HEK293T (cell line): ENCODE measurements around the gene SMURF1.

Experiments
- ARNT ChIP-seq: fragments of 450-650 bp; IDR thresholded peaks from 2 replicates; pipeline ENCODE4 v1.6.1; 2017; ENCODE audit warnings: mild to moderate bottlenecking
- BHLHE40 ChIP-seq: fragments of 450-650 bp; IDR thresholded peaks from 2 replicates; pipeline ENCODE4 v1.6.1; 2016; ENCODE audit warnings: mild to moderate bottlenecking, moderate library complexity, borderline replicate concordance
- ELF4 ChIP-seq: fragments of 450-650 bp; IDR thresholded peaks from 2 replicates; pipeline ENCODE4 v1.6.1; 2017; ENCODE audit warnings: antibody characterized with exemption
- FOXA1 ChIP-seq: fragments of 450-650 bp; IDR thresholded peaks from 2 replicates; pipeline ENCODE4 v1.6.1; 2016; ENCODE audit warnings: mild to moderate bottlenecking
- FOXK2 ChIP-seq: fragments of 450-650 bp; IDR thresholded peaks from 2 replicates; pipeline ENCODE4 v1.6.1; 2016; ENCODE audit warnings: mild to moderate bottlenecking
- FOXM1 ChIP-seq: fragments of 450-650 bp; IDR thresholded peaks from 2 replicates; pipeline ENCODE4 v1.6.1; 2017; ENCODE audit warnings: mild to moderate bottlenecking, borderline replicate concordance
- HDGF ChIP-seq: fragments of 450-650 bp; IDR thresholded peaks from 2 replicates; pipeline ENCODE4 v1.6.1; 2017; ENCODE audit warnings: antibody characterized with exemption, borderline replicate concordance
- NFRKB ChIP-seq: fragments of 450-650 bp; IDR thresholded peaks from 2 replicates; pipeline ENCODE4 v1.6.1; 2016; ENCODE audit warnings: mild to moderate bottlenecking, moderate library complexity
- SP1 ChIP-seq: fragments of 450-650 bp; IDR thresholded peaks from 2 replicates; pipeline ENCODE4 v1.6.1; 2017
- TARDBP ChIP-seq: fragments of 450-650 bp; IDR thresholded peaks from 2 replicates; pipeline ENCODE4 v1.6.1; 2016
- ZNF384 ChIP-seq: fragments of 450-650 bp; IDR thresholded peaks from 2 replicates; pipeline ENCODE4 v1.6.1; 2016
- TF ChIP-seq, protein P1 (sequence below): fragments of 450-650 bp; IDR thresholded peaks from 2 replicates; pipeline ENCODE4 v1.6.1; 2016

DNA sequence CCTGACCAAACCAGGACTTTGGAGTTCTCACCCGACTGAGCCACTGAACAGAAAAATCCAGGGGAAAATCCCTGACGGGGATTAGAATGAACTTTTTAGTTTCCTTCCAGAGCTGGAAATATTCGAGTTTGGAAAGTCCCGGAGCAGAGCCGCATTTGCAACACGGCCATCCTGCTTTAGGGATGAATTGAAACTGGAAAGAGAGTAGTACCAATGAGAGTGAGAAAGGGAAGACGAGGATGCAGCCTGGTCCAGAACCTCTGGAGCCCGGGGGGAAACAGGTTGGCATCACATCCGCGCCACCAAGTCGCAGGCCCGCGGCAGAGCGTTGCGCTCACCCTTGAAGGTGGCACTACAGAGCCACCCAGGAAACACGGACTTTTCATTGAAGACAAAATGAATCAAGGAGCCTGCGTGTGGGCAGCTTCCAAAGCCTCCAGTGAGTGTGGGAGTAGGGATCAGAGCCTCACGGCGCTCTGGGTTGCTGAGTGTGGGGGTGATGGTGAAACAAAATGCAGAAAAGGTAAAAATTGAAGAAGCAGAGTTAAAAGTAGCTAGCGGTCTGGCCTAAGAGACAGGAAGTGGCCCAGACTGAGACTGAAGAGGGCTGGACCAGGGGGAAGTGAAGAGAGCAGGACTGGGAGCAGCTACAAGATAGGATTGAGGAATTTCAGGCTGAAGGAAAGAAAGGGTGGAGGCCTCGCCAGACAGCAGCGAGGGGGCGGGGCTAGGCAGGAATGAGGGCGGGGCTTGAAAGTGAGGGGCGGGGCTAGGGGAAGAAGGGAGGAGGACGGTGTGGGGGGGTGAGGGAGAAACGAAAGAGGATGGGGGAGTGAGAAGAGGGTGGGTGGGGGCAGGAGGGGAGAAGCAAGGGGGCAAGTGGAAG is 1.8 kb downstream of the SMURF1 start:
- TF ChIP-seq, protein P1, sequence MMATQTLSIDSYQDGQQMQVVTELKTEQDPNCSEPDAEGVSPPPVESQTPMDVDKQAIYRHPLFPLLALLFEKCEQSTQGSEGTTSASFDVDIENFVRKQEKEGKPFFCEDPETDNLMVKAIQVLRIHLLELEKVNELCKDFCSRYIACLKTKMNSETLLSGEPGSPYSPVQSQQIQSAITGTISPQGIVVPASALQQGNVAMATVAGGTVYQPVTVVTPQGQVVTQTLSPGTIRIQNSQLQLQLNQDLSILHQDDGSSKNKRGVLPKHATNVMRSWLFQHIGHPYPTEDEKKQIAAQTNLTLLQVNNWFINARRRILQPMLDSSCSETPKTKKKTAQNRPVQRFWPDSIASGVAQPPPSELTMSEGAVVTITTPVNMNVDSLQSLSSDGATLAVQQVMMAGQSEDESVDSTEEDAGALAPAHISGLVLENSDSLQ = no peak
- TF ChIP-seq FOXK2 = no peak
- TF ChIP-seq TARDBP = no peak
- no peak for TF ChIP-seq ZNF384
- no peak for TF ChIP-seq FOXA1
- no peak for TF ChIP-seq ELF4
- no peak for TF ChIP-seq SP1
- TF ChIP-seq HDGF = no peak
- no peak for TF ChIP-seq ARNT
- TF ChIP-seq FOXM1 = no peak
- TF ChIP-seq BHLHE40 = no peak
- no peak for TF ChIP-seq NFRKB
